BJ (cell line): ENCODE measurements around the gene FLVCR1. TPM values are rescaled to one million over a fixed set of nuclear protein-coding genes. Genes with fewer than 3 reads are reported as not detected.
A peak's percentile ranks its signal among the peaks of the same experiment; 100 is the strongest.

ENCODE experiments used
- CTCF ChIA-PET: fragments of 350-600 bp; formaldehyde crosslinking; extraction: SDS; loops from one replicate; lab custom pipeline; 2021; ENCODE audit warnings: antibody characterized with exemption, inconsistent platforms; lab: Yijun Ruan, JAX
- POLR2A ChIA-PET: fragments of 300-600 bp; sonication (Branson Sonifier 250); formaldehyde crosslinking; extraction: SDS; loops from one replicate; lab custom pipeline; 2021; ENCODE audit warnings: antibody characterized with exemption; lab: Charles Lee
- DNase-seq: peaks from one replicate; pipeline ENCODE4 v3.0.0-alpha.2; 2011; ENCODE audit warnings: low read depth
- H3K27me3 ChIP-seq: 2 replicates; pipeline ENCODE4 v1.6.0; 2011; ENCODE audit warnings: low read length; ENCODE audit not compliant: control insufficient read depth, insufficient read depth
- H3K36me3 ChIP-seq: 2 replicates; pipeline ENCODE4 v1.5.1; 2011; ENCODE audit warnings: low read length; ENCODE audit not compliant: control insufficient read depth, insufficient read depth
- H3K4me3 ChIP-seq: 2 replicates; pipeline ENCODE4 v1.5.1; 2011; ENCODE audit warnings: low read depth, mild to moderate bottlenecking, control low read depth, low read length
- polyA minus RNA-seq: library from RNA; depleted of rRNA, polyadenylated mRNA; stranded (reverse); fragments of >200 nt; gene quantifications from 2 replicates; pipeline ENCODE4 v1.2.3, GENCODE V29; 2011; rRNA and poly(A)+ RNA removed
- polyA plus RNA-seq: library from polyadenylated mRNA; depleted of rRNA; stranded (reverse); fragments of >200 nt; gene quantifications from 2 replicates; pipeline ENCODE4 v1.2.3, GENCODE V29; 2011; rRNA removed
- TF ChIP-seq, protein P1 (sequence below): IDR thresholded peaks from 2 replicates; pipeline ENCODE4 v1.5.1; 2011; ENCODE audit warnings: low read depth, mild to moderate bottlenecking, control low read depth, inconsistent platforms, low read length, moderate library complexity; ENCODE audit not compliant: insufficient read depth

Gene FLVCR1
- polyA plus RNA-seq (0.88 and 1.4 TPM in 2 replicates), polyA minus RNA-seq (2.6 and 4.3 TPM in 2 replicates)

DNA sequence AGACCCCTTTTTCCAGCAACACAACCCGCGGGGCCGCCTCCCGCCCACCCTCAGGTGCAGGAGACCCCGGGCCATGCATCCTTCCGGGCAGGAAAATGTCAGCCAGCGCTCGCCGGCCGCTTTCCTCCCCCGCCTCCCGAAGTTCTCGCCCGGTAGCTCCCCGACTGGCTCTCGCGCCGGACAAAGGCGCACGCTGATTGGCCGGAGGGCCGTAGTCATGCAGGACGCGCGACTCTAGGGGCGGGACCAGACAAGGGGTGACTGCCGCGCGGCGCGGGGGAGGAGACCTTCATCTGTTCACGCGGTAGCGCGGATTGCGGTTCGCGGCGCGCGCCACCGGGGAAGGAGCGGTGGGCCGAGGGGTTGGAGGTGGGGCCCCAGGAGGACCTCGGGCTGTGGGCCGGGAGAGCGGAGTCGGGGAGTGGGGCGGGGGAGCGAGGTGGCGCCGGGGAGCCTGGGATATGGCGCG lies at the start of gene FLVCR1:
Gene FLVCR1 (plus strand): TSS at position 284 of the 469 bp plus-strand sequence. CDS start 178 bp downstream, at position 462.
- Histone ChIP-seq H3K4me3 (peak within 1 kb of the TSS; percentile 99), H3K27me3 (no peaks in the 10 kb centered on the region), H3K36me3 (peaks cover 1% of the 10 kb centered on the region; the same call in 1 of the 2 replicates)
- ChIA-PET CTCF (interaction anchor here (1.4 kb wide), 1 partner anchor 16 kb away, joined by 3 read pairs; no protein-coding TSS in a partner anchor), POLR2A (interaction anchor here (0.6 to 0.7 kb wide), 6 partner anchors 14 to 639 kb away, joined by 3 to 13 read pairs (median 4); no protein-coding TSS in a partner anchor)
- DNase-seq, result peak; percentile 67
- TF ChIP-seq, protein P1, sequence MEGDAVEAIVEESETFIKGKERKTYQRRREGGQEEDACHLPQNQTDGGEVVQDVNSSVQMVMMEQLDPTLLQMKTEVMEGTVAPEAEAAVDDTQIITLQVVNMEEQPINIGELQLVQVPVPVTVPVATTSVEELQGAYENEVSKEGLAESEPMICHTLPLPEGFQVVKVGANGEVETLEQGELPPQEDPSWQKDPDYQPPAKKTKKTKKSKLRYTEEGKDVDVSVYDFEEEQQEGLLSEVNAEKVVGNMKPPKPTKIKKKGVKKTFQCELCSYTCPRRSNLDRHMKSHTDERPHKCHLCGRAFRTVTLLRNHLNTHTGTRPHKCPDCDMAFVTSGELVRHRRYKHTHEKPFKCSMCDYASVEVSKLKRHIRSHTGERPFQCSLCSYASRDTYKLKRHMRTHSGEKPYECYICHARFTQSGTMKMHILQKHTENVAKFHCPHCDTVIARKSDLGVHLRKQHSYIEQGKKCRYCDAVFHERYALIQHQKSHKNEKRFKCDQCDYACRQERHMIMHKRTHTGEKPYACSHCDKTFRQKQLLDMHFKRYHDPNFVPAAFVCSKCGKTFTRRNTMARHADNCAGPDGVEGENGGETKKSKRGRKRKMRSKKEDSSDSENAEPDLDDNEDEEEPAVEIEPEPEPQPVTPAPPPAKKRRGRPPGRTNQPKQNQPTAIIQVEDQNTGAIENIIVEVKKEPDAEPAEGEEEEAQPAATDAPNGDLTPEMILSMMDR, result no peak

DNA sequence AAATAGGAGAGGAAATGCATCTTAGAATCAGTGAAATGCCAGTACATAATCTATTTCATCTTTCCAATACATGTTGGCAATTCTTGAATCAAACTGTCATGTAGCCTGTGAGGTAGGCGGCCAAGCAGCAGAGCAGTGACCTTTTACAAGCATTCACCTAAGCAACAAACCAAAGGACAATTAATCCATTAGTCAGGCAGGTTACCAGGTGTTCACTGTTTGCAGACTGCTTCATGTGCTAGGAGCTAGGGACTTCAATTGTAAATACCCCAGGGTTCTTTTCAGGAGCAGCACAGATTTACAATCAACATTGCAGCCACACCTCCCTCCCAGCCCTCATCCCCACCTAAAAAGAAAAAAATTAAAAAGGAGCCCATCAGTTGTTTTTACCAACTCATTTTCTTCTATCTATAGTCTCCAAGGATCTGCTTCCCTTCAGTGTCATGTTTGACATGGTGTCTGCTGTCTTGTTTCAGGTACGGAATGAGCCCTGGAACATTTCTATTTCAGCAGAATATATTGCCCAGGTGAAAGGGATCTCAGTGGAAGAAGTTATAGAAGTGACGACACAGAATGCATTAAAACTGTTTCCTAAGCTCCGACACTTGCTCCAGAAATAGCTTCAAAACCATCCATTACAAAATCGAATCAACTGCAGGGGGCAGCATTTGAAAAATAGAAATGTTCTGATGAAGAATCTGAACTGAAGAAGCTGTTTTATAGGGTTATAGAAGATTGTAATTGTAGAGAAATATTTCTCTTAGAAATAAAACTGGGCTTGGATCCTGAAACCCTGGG lies 43.3 kb upstream of the FLVCR1 start:
- Histone ChIP-seq H3K4me3 (no peak overlapping the region), H3K27me3 (no peaks in the 10 kb centered on the region), H3K36me3 (no peaks in the 10 kb centered on the region)
- DNase-seq, result no peak
- ChIA-PET POLR2A (no interaction called here), CTCF (interaction anchor here (0.7 to 1.3 kb wide), 6 partner anchors 9 to 248 kb away, joined by 3 to 18 read pairs (median 3); no protein-coding TSS in a partner anchor)
- TF ChIP-seq, protein P1, result peak; percentile 27; the same call in 1 of the 2 replicates

- H3K36me3 ChIP-seq, result no peaks in the 10 kb centered on the region
- H3K27me3 ChIP-seq, result no peaks in the 10 kb centered on the region
- CTCF ChIA-PET, result interaction anchor here (2.9 kb wide), 1 partner anchor 179 kb away, joined by 10 read pairs; no protein-coding TSS in a partner anchor
- DNase-seq, result no peak
- TF ChIP-seq, protein P1, result no peak
- POLR2A ChIA-PET, result no interaction called here
- H3K4me3 ChIP-seq, result no peak overlapping the region
These were observed 41.4 kb upstream of the FLVCR1 start for GRCh38 chr1:212816567-212817278.

DNA sequence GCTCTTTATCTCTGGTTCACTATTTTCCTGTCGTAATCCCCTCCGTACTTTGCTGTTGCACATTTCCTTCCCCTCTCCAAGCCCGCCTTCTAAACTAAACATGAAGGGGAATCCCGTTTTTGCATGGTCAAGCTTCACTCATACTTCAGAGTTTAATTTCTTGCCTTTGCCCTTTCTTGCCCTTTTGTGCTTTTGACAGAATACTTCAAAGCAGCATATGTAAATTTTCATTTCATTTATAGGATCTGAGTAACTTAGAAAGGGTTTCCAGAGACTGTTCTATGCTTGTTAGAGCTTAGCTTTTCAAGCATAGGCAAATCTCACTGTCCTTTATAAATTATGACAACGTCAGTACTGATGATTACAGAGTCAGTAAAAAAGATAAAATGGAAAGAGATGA lies 38.3 kb upstream of the FLVCR1 start:
- CTCF ChIA-PET, result interaction anchor here (0.9 to 1.4 kb wide), 2 partner anchors 27 to 175 kb away, joined by 3 to 4 read pairs; no protein-coding TSS in a partner anchor
- Histone ChIP-seq H3K27me3 (no peaks in the 10 kb centered on the region), H3K4me3 (no peak overlapping the region), H3K36me3 (no peaks in the 10 kb centered on the region)
- POLR2A ChIA-PET, result no interaction called here
- DNase-seq, result no peak
- TF ChIP-seq, protein P1, result no peak
